Body of pancreas (tissue), 4 donors: ENCODE data around the gene SIK2.

Experiments
- CTCF ChIP-seq, 7 experiments: fragments of 450-650 bp in 4 of 7; fragments of 200-600 bp in 3 of 7; sonication (generic) in 3 of 7; IDR thresholded peaks; one replicate each; pipeline ENCODE4 v1.5.1; 2016 to 2019; ENCODE audit warnings: antibody characterized with exemption in 7 of 7
- POLR2A ChIP-seq, 3 donors: fragments of 450-650 bp; IDR thresholded peaks; one replicate each; pipeline ENCODE4 v1.6.1; 2016; ENCODE audit warnings: antibody characterized with exemption in 3 of 3, mild to moderate bottlenecking in 2 of 3

DNA sequence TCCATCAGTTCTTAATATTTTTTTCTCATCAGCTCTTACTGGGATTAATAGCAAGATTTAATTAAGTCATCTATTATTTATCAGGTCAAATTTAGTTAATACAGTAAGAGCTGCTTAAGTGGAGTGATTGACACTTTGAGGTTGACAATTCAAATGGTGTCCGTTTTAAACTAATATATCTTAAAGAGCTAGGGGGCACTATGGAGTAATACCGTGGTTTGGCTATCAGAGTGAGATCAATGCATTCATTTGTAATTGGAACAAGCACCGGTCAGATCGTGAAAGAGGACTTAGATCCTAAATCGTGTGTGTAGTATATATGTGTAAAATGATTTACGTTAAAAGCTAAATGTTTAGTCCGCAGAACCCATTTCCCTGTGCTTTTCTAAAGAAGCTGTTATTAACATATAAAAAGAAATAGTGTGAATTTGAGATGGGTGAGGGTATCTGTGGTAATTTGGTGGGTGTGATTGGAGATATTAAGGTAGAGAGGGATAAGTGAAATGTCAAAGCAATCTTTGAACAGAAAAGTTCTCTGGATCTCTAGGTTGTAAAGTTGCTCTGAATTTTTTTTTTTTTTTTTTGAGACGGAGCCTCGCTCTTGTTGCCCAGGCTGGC lies 2.3 kb downstream of the SIK2 start:
- peak; percentile 16 to 74 (median 68) for TF ChIP-seq CTCF (IDR thresholded peaks at IDR 0.05)
- peak in 1 of 3 donors; percentile 23 for TF ChIP-seq POLR2A (IDR thresholded peaks at IDR 0.05)
